Uterus (tissue), 2 donors: Measurements from ENCODE around the gene KANTR.
"Not testable (repeated sequence)": the region's sequence is repeated elsewhere in the genome, so short reads cannot be mapped to it uniquely, and the experiment has no call there.

Source experiments
- POLR2A ChIP-seq, 2 donors: fragments of 450-650 bp; IDR thresholded peaks; one replicate each; pipeline ENCODE4 v1.6.1; 2016; ENCODE audit warnings: antibody characterized with exemption in 2 of 2, mild to moderate bottlenecking in 1 of 2, moderate library complexity in 1 of 2
- TF ChIP-seq, protein P1 (sequence below), 4 experiments: fragments of 200-600 bp in 2 of 4; fragments of 450-650 bp in 2 of 4; sonication (generic) in 2 of 4; IDR thresholded peaks; one replicate each; pipeline ENCODE4 v1.5.1; 2016 to 2019; ENCODE audit warnings: antibody characterized with exemption in 4 of 4, mild to moderate bottlenecking in 2 of 4, moderate library complexity in 1 of 4

DNA sequence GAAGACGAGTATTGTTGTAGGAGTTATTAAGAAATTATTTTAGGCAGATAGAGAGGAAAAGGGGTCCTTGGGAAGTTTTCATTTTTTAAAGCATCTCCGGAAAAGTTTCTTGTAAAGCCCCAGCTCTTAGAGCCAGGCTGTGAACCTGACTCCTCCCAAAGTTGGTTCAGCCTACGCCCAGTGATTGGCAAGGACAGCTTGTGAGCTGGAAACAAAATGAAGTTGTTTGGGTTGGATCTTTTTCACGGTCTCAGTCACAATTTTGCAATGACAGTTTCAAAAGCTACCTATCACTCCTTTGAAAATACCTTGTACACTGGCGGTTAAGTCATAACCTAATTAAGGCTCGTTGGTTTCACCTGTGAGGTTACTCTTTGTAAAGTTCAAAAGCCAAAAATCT, 70.6 kb downstream of the KANTR start:
- TF ChIP-seq, protein P1, sequence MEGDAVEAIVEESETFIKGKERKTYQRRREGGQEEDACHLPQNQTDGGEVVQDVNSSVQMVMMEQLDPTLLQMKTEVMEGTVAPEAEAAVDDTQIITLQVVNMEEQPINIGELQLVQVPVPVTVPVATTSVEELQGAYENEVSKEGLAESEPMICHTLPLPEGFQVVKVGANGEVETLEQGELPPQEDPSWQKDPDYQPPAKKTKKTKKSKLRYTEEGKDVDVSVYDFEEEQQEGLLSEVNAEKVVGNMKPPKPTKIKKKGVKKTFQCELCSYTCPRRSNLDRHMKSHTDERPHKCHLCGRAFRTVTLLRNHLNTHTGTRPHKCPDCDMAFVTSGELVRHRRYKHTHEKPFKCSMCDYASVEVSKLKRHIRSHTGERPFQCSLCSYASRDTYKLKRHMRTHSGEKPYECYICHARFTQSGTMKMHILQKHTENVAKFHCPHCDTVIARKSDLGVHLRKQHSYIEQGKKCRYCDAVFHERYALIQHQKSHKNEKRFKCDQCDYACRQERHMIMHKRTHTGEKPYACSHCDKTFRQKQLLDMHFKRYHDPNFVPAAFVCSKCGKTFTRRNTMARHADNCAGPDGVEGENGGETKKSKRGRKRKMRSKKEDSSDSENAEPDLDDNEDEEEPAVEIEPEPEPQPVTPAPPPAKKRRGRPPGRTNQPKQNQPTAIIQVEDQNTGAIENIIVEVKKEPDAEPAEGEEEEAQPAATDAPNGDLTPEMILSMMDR (IDR thresholded peaks at IDR 0.05), result not testable (repeated sequence)
- TF ChIP-seq POLR2A (IDR thresholded peaks at IDR 0.05), result not testable (repeated sequence)
